Astrocyte of the spinal cord (primary cell): ENCODE data around the gene SCYL1.

Source experiments
- DNase-seq: peaks from one replicate; pipeline ENCODE4 v3.0.0; 2011; ENCODE audit warnings: low read depth, low spot score
- H3K4me3 ChIP-seq: 2 replicates; pipeline ENCODE4 v1.5.1; 2011; ENCODE audit warnings: low read depth, mild to moderate bottlenecking, low read length, moderate library complexity
- in situ Hi-C: cut with HindIII; loops from 2 replicates; pipeline ENCODE4 v1.10.0; 2017; ENCODE audit warnings: low sequenced_read_pairs
- TF ChIP-seq, protein P1 (sequence below): IDR thresholded peaks from 2 replicates; pipeline ENCODE4 v1.5.1; 2012; ENCODE audit warnings: low read depth, mild to moderate bottlenecking, low read length, inconsistent platforms

Gene SCYL1

DNA sequence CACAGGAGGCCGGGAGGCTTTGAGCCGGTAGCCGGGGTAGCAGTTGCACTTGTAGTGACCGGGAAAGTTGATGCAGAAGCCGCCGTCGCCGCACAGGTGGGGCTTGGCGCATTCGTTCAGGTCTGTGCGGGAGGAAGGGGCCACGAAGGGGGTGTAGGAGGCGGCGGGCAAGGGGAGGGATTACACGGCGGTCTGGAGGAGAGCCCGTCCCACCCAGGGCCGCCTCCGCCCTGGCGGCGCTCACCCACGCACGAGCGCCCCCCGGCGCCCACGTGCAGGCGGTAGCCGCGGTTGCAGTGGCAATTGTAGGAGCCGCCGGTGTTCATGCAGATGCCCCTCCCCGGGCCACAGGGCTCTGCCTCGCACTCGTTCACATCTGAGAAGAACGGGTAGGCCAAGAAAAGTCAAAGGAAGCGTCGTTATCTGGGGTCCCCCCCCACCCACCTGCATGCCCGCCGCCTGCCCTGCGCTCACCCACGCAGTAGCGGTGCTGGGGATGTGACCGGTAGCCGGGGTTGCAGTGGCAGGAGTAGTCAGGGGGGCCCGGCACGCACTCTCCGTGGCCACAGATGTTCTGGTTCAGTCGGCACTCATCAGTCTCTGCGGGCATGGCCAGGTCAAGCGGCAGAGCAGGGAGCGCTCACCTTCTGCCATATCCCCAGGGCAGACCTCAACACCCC lies 22.7 kb downstream of the SCYL1 start:
- no peak for DNase-seq
- no peak overlapping the region for H3K4me3 ChIP-seq
- TF ChIP-seq, protein P1, sequence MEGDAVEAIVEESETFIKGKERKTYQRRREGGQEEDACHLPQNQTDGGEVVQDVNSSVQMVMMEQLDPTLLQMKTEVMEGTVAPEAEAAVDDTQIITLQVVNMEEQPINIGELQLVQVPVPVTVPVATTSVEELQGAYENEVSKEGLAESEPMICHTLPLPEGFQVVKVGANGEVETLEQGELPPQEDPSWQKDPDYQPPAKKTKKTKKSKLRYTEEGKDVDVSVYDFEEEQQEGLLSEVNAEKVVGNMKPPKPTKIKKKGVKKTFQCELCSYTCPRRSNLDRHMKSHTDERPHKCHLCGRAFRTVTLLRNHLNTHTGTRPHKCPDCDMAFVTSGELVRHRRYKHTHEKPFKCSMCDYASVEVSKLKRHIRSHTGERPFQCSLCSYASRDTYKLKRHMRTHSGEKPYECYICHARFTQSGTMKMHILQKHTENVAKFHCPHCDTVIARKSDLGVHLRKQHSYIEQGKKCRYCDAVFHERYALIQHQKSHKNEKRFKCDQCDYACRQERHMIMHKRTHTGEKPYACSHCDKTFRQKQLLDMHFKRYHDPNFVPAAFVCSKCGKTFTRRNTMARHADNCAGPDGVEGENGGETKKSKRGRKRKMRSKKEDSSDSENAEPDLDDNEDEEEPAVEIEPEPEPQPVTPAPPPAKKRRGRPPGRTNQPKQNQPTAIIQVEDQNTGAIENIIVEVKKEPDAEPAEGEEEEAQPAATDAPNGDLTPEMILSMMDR = no peak
- in situ Hi-C loops = no loop called here

DNA sequence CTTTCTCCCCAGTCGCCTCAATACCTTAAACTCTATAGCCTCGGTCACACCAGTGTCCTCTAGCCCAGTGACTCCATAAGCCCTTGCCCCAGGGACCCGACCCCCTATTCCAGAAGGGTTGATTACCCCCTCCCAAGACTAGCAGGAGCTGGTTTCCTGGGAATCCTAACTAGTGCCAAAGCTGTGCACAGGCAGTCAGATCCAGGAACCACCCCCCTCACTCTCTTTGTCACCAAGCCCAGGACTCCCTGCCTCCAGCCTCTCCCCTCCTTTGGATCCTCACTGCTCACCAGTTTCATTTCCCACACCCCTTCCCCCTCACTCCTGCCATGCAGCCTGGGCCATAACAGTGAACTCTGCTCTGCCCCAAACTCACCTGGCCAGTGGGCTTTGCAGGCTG lies 23.5 kb downstream of the SCYL1 start:
- DNase-seq = no peak
- TF ChIP-seq, protein P1 = no peak
- in situ Hi-C loops = no loop called here
- H3K4me3 ChIP-seq = no peak overlapping the region

DNA sequence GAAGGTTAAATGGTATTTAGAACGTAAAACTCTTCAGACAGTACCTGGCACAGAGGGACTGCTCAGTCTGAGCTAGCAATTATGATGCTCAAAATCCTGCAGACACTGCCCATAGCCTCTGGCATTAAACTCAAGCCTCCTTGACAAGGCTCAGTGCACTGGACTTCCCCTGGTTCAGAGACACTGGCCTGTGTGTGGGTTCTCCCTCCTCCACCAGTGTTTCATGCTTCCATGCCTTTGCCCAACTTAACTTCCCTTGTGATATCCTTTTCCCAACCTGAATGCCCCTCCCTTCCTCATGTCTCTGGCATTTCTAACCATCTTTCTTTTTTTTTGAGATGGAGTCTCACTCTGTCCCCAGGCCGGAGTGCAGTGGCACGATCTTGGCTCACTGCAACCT lies 24.2 kb downstream of the SCYL1 start:
- H3K4me3 ChIP-seq = no peak overlapping the region
- in situ Hi-C loops = no loop called here
- no peak for DNase-seq
- TF ChIP-seq, protein P1 = no peak

DNA sequence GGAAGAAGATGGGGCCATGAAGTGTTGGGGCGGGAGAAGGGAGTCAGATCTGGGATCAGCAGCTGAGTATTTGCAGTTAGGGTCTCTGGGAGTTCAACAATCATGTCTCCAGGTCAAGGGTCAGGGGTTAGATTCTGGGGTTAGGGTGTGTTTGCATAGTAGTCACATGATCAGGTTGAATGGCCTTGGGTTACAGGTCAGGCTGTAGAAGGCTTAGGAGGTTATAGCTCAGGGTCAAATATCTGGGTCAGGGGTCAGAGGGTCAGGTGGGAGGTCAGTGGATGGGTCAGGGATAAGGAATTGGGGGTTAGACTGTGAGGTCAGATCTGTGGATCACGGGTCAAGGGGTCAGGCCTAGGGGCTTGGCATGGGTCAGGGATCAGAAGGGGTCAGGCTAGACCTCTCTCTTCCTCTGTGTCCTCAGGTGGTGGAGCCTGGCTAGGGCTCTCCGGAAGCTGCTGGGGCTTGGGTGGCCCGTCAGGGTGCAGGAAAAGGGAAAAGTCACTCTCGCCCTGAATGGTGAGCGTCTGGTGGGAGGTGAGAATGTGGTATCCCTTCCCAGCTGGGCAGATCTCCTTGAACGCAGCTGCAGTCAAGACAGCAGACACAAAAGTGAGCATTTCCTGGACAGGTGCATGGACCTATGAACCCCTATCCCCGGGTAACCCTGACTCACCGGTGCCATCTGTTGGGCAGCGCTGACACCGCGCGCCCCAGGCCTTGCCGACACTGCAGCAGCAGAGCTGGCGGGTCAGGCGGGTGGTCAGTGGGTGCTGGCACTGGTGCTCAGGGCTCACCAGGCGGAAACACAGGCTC lies 26.9 kb downstream of the SCYL1 start:
- in situ Hi-C loops = no loop called here
- TF ChIP-seq, protein P1 = peak; percentile 45
- no peak overlapping the region for H3K4me3 ChIP-seq
- no peak for DNase-seq

DNA sequence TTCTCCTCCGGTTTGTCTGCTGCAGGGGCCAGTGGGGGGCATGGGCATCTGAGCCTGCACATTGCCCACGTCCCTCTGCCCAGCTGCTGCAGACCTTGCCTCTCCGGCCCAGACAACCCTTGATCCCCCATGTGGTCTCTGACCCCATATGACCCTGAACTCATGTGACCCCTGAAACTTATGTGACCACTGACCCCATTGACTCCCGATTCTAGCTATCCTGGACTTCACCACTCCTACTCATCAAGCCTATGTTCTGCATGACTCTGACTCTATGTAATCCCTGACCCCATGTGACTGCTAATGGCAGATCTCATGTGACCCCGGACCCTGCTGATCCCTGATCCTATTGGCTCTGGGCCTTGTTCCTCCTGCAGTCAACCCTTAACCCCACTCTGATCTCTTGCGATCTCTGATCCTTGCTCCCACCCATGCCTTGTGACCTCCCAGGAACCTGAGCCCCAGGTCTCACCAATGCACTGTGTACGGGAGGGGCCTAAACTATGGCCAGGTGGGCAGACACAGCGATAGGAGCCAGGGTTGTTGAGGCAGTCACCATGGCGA lies 27.6 kb downstream of the SCYL1 start:
- DNase-seq = no peak
- in situ Hi-C loops = no loop called here
- TF ChIP-seq, protein P1 = no peak
- no peak overlapping the region for H3K4me3 ChIP-seq

DNA sequence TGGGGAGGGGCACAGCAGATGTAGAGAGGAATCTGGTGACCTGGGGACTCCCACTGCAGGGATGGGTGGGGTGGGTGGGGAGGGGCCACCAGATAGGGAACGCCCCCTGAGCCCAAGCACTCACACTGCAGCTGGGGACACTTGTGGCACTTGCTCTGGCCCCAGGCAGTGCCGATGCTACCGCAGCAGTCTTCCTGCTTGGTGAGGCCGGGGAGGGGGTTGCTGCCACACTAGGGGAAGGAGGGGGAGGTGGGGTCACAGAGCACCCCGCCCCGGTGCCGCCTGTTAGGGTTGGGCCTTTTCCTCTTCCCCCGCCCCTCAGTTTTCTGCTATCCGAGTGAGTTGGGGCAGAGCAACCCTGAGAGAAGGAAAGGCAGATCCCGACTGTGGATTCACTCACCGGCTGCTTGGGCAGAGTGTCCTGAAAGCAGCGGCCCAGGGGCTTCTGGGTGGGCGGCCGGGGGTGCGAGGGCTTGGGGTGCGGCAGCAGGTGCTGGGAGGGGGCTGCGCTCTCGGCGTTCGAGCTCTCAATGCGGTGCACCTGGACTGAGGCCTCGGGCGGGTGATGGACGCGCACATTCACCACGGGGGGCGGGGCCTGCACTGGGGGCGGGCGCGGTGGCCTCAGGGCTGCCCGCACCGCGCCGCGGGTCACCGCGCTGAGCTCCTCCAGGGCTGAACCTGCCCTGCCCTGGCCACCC lies 28.6 kb downstream of the SCYL1 start:
- no peak for DNase-seq
- in situ Hi-C loops = no loop called here
- no peak overlapping the region for H3K4me3 ChIP-seq
- TF ChIP-seq, protein P1 = no peak
